WTC11 (cell line): Measurements from ENCODE around the gene SPTLC1. TPM values are rescaled to one million over a fixed set of nuclear protein-coding genes. Genes with fewer than 3 reads are reported as not detected.

Source experiments
- ATAC-seq: fragments of 200-7000 bp; cut with Tn5 transposase; 2 replicates; pipeline ENCODE4 v1.10.0; 2021; ENCODE audit warnings: mild to moderate bottlenecking, moderate library complexity
- CTCF ChIA-PET: fragments of 300-600 bp; sonication (Branson Sonifier 250); formaldehyde crosslinking; loops from one replicate; lab custom pipeline; 2021; ENCODE audit warnings: antibody characterized with exemption; lab: Charles Lee
- POLR2A ChIA-PET: fragments of 350-600 bp; sonication (Branson Sonifier 250); formaldehyde crosslinking; loops from one replicate; lab custom pipeline; 2021; ENCODE audit warnings: antibody characterized with exemption; lab: Charles Lee
- DNase-seq: peaks from one replicate; pipeline ENCODE4 v3.0.0; 2021; ENCODE audit warnings: low spot score
- H3K27ac Mint-ChIP-seq: 2 replicates; pipeline ENCODE4 v1.8.0; 2021; ENCODE audit warnings: mixed read lengths
- H3K27me3 Mint-ChIP-seq: 2 replicates; pipeline ENCODE4 v1.8.0; 2021; ENCODE audit warnings: low read depth, mild to moderate bottlenecking, moderate library complexity, mixed read lengths
- H3K36me3 Mint-ChIP-seq: 2 replicates; pipeline ENCODE4 v1.8.0; 2021; ENCODE audit warnings: mixed read lengths
- H3K4me1 Mint-ChIP-seq: 2 replicates; pipeline ENCODE4 v1.8.0; 2022; ENCODE audit warnings: mixed read lengths
- H3K4me3 Mint-ChIP-seq: 2 replicates; pipeline ENCODE4 v1.8.0; 2021; ENCODE audit warnings: mild to moderate bottlenecking, moderate library complexity, mixed read lengths
- H3K9me3 Mint-ChIP-seq: 2 replicates; pipeline ENCODE4 v1.8.0; 2021; ENCODE audit warnings: mixed read lengths
- ESRRA ChIP-seq: sonication (generic); formaldehyde crosslinking; IDR thresholded peaks from 2 replicates; pipeline ENCODE4 v1.8.1; 2022; ENCODE audit warnings: mild to moderate bottlenecking, missing genetic modification reagents, borderline replicate concordance
- NFYB ChIP-seq: sonication (generic); formaldehyde crosslinking; conservative IDR thresholded peaks from 2 replicates; pipeline ENCODE4 v1.8.0; 2022; ENCODE audit warnings: low read depth, missing genetic modification reagents
- SOX15 ChIP-seq: fragments of 250-450 bp; sonication (Bioruptor Pico); IDR thresholded peaks from 2 replicates; pipeline ENCODE4 v1.9.0; 2021; ENCODE audit warnings: mild to moderate bottlenecking
- ZBTB21 ChIP-seq: sonication (generic); formaldehyde crosslinking; IDR thresholded peaks from 2 replicates; pipeline ENCODE4 v1.8.1; 2023; ENCODE audit warnings: mild to moderate bottlenecking, missing genetic modification reagents, borderline replicate concordance
- ZNF396 ChIP-seq: fragments of 250-450 bp; sonication (Bioruptor Pico); IDR thresholded peaks from 2 replicates; pipeline ENCODE4 v1.8.0; 2021; ENCODE audit warnings: mild to moderate bottlenecking, moderate library complexity, borderline replicate concordance
- ZNF416 ChIP-seq: fragments of 250-450 bp; sonication (Bioruptor Pico); IDR thresholded peaks from 2 replicates; pipeline ENCODE4 v1.9.0; 2021; ENCODE audit warnings: mild to moderate bottlenecking, inconsistent platforms
- ZNF671 ChIP-seq: fragments of 250-450 bp; sonication (Bioruptor Pico); IDR thresholded peaks from 2 replicates; pipeline ENCODE4 v1.8.0; 2021; ENCODE audit warnings: mild to moderate bottlenecking
- total RNA-seq: library from RNA; stranded (reverse); gene quantifications from 3 replicates; pipeline ENCODE4 v1.2.3, GENCODE V29; 2021
- TF ChIP-seq, protein P1 (sequence below): sonication (generic); formaldehyde crosslinking; IDR thresholded peaks from 2 replicates; pipeline ENCODE4 v1.8.0; 2022; ENCODE audit warnings: mild to moderate bottlenecking, missing genetic modification reagents
- TF ChIP-seq, protein P2 (sequence below): sonication (generic); formaldehyde crosslinking; IDR thresholded peaks from 2 replicates; pipeline ENCODE4 v1.8.0; 2023; ENCODE audit warnings: missing genetic modification reagents
- TF ChIP-seq, protein P3 (sequence below): fragments of 250-450 bp; sonication (Bioruptor Pico); IDR thresholded peaks from 2 replicates; pipeline ENCODE4 v1.9.0; 2021; ENCODE audit warnings: mild to moderate bottlenecking, borderline replicate concordance
- TF ChIP-seq, protein P4 (sequence below): sonication (generic); formaldehyde crosslinking; IDR thresholded peaks from 2 replicates; pipeline ENCODE4 v1.8.1; 2022; ENCODE audit warnings: mild to moderate bottlenecking, missing genetic modification reagents, moderate library complexity, borderline replicate concordance
- TF ChIP-seq, protein P5 (sequence below): sonication (generic); formaldehyde crosslinking; IDR thresholded peaks from 2 replicates; pipeline ENCODE4 v1.8.1; 2023; ENCODE audit warnings: mild to moderate bottlenecking, missing genetic modification reagents
- TF ChIP-seq, protein P6 (sequence below): sonication (generic); formaldehyde crosslinking; IDR thresholded peaks from 2 replicates; pipeline ENCODE4 v1.8.0; 2023; ENCODE audit warnings: mild to moderate bottlenecking, missing genetic modification reagents
- TF ChIP-seq, protein P7 (sequence below): sonication (generic); formaldehyde crosslinking; IDR thresholded peaks from 2 replicates; pipeline ENCODE4 v1.8.1; 2023; ENCODE audit warnings: mild to moderate bottlenecking, missing genetic modification reagents
- TF ChIP-seq, protein P8 (sequence below): fragments of 250-450 bp; sonication (Bioruptor Pico); IDR thresholded peaks from 2 replicates; pipeline ENCODE4 v2.1.2; 2022; ENCODE audit warnings: mild to moderate bottlenecking, moderate library complexity

The SPTLC1 gene
- total RNA-seq, 1 experiment from 2014 or later: 81.2 TPM

DNA sequence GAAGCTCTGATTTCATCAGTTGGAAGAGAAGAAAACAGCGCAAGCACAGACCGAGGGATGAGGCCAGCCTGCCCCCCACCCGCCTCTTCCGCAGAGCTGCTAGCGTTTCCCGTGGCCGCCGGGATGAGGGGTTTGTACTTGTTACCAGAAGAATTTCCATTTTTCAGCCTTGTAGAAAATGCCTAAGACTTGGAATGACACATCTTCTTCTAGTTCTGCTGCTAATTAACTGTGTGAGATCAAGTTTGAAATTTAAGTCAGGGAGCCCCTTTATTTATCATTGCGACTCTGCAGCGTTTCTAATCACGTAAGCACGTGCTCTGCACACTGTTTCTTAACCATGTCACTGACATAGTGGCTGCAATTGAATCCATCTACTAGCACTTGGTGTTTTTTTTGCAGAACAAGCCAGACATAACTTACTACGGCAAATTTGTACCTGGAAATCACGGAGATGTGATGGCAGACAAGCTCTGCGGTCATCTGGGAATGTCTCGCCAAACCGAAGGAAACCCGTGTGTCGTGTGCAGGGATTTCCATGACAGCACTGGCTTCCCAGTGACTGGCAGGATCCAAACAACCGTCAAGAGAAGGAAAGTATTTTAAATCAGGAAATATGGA lies 123.4 kb downstream of the SPTLC1 start (continued):
- TF ChIP-seq, protein P1, sequence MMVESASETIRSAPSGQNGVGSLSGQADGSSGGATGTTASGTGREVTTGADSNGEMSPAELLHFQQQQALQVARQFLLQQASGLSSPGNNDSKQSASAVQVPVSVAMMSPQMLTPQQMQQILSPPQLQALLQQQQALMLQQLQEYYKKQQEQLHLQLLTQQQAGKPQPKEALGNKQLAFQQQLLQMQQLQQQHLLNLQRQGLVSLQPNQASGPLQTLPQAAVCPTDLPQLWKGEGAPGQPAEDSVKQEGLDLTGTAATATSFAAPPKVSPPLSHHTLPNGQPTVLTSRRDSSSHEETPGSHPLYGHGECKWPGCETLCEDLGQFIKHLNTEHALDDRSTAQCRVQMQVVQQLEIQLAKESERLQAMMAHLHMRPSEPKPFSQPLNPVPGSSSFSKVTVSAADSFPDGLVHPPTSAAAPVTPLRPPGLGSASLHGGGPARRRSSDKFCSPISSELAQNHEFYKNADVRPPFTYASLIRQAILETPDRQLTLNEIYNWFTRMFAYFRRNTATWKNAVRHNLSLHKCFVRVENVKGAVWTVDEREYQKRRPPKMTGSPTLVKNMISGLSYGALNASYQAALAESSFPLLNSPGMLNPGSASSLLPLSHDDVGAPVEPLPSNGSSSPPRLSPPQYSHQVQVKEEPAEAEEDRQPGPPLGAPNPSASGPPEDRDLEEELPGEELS (CRISPR knock-in tag): no peak

DNA sequence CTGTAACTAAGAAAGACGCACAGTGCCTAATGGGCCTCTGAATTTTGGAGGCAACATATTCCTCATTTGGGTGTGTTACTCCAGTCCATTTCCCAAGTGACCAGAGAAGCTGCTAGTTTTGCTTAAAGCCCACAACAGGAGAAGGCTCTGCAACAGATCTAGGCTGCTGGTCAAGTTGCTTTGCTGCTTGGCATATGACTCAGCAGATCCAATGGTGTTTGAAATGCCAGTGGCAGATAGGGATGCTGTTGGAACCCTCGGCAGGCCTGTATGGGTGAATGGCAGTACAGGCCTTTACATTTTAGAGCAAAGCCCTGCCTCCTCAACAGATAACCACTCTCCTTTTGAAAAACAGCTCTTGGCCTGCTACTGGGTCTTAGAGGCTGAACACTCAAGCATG lies 129.0 kb downstream of the SPTLC1 start:
- no peak overlapping the region for H3K27ac Mint-ChIP-seq
- no peaks in the 10 kb centered on the region for H3K4me1 Mint-ChIP-seq
- ATAC-seq: no peak
- CTCF ChIA-PET: interaction anchor here (0.9 kb wide), 1 partner anchor 24 kb away, joined by 3 read pairs; no protein-coding TSS in a partner anchor
- TF ChIP-seq ZBTB21 (CRISPR knock-in tag) (no peak), NFYB (CRISPR knock-in tag) (no peak), ZNF416 (no peak), ESRRA (CRISPR knock-in tag) (no peak), ZNF671 (CRISPR knock-in tag) (no peak)
- TF ChIP-seq, protein P2, sequence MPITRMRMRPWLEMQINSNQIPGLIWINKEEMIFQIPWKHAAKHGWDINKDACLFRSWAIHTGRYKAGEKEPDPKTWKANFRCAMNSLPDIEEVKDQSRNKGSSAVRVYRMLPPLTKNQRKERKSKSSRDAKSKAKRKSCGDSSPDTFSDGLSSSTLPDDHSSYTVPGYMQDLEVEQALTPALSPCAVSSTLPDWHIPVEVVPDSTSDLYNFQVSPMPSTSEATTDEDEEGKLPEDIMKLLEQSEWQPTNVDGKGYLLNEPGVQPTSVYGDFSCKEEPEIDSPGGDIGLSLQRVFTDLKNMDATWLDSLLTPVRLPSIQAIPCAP (CRISPR knock-in tag): no peak
- TF ChIP-seq, protein P3, sequence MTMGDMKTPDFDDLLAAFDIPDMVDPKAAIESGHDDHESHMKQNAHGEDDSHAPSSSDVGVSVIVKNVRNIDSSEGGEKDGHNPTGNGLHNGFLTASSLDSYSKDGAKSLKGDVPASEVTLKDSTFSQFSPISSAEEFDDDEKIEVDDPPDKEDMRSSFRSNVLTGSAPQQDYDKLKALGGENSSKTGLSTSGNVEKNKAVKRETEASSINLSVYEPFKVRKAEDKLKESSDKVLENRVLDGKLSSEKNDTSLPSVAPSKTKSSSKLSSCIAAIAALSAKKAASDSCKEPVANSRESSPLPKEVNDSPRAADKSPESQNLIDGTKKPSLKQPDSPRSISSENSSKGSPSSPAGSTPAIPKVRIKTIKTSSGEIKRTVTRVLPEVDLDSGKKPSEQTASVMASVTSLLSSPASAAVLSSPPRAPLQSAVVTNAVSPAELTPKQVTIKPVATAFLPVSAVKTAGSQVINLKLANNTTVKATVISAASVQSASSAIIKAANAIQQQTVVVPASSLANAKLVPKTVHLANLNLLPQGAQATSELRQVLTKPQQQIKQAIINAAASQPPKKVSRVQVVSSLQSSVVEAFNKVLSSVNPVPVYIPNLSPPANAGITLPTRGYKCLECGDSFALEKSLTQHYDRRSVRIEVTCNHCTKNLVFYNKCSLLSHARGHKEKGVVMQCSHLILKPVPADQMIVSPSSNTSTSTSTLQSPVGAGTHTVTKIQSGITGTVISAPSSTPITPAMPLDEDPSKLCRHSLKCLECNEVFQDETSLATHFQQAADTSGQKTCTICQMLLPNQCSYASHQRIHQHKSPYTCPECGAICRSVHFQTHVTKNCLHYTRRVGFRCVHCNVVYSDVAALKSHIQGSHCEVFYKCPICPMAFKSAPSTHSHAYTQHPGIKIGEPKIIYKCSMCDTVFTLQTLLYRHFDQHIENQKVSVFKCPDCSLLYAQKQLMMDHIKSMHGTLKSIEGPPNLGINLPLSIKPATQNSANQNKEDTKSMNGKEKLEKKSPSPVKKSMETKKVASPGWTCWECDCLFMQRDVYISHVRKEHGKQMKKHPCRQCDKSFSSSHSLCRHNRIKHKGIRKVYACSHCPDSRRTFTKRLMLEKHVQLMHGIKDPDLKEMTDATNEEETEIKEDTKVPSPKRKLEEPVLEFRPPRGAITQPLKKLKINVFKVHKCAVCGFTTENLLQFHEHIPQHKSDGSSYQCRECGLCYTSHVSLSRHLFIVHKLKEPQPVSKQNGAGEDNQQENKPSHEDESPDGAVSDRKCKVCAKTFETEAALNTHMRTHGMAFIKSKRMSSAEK (CRISPR knock-in tag): no peak
- TF ChIP-seq, protein P4, sequence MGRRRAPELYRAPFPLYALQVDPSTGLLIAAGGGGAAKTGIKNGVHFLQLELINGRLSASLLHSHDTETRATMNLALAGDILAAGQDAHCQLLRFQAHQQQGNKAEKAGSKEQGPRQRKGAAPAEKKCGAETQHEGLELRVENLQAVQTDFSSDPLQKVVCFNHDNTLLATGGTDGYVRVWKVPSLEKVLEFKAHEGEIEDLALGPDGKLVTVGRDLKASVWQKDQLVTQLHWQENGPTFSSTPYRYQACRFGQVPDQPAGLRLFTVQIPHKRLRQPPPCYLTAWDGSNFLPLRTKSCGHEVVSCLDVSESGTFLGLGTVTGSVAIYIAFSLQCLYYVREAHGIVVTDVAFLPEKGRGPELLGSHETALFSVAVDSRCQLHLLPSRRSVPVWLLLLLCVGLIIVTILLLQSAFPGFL (CRISPR knock-in tag): no peak
- TF ChIP-seq, protein P5, sequence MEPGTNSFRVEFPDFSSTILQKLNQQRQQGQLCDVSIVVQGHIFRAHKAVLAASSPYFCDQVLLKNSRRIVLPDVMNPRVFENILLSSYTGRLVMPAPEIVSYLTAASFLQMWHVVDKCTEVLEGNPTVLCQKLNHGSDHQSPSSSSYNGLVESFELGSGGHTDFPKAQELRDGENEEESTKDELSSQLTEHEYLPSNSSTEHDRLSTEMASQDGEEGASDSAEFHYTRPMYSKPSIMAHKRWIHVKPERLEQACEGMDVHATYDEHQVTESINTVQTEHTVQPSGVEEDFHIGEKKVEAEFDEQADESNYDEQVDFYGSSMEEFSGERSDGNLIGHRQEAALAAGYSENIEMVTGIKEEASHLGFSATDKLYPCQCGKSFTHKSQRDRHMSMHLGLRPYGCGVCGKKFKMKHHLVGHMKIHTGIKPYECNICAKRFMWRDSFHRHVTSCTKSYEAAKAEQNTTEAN (CRISPR knock-in tag): no peak
- TF ChIP-seq, all 79 proteins: peak for 0
- DNase-seq: no peak
- Mint-ChIP-seq H3K9me3 (peaks cover 23% of the 10 kb centered on the region), H3K27me3 (peaks cover 4% of the 10 kb centered on the region; the same call in 1 of the 2 replicates), H3K36me3 (peaks cover 6% of the 10 kb centered on the region), H3K4me3 (no peak overlapping the region)
- POLR2A ChIA-PET: no interaction called here

DNA sequence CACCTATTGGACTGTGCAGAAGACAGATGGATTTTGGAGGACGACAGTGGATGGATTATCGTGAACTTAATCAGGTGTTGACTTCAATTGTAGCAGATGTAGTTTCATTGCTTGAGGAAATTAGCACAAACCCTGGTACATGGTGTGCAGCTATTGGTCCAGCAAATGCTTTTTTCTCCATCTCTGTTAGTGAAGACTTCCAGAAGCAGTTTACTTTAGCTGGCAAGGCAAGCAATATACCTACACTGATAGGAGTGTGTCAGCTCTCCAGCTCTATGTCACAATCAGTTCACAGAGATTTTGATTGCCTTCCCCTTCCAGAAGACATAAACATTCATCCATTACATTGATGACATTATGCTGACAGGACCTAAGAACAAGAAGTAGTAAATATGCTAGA lies 129.5 kb downstream of the SPTLC1 start:
- peaks cover 4% of the 10 kb centered on the region; the same call in 1 of the 2 replicates for H3K27me3 Mint-ChIP-seq
- H3K4me1 Mint-ChIP-seq: no peaks in the 10 kb centered on the region
- CTCF ChIA-PET: interaction anchor here (0.9 kb wide), 1 partner anchor 25 kb away, joined by 3 read pairs; no protein-coding TSS in a partner anchor
- DNase-seq: no peak
- POLR2A ChIA-PET: no interaction called here
- H3K4me3 Mint-ChIP-seq: no peak overlapping the region
- H3K27ac Mint-ChIP-seq: no peak overlapping the region
- H3K9me3 Mint-ChIP-seq: peaks cover 28% of the 10 kb centered on the region
- no peak for ATAC-seq
- peaks cover 12% of the 10 kb centered on the region for H3K36me3 Mint-ChIP-seq
- TF ChIP-seq, protein P6, sequence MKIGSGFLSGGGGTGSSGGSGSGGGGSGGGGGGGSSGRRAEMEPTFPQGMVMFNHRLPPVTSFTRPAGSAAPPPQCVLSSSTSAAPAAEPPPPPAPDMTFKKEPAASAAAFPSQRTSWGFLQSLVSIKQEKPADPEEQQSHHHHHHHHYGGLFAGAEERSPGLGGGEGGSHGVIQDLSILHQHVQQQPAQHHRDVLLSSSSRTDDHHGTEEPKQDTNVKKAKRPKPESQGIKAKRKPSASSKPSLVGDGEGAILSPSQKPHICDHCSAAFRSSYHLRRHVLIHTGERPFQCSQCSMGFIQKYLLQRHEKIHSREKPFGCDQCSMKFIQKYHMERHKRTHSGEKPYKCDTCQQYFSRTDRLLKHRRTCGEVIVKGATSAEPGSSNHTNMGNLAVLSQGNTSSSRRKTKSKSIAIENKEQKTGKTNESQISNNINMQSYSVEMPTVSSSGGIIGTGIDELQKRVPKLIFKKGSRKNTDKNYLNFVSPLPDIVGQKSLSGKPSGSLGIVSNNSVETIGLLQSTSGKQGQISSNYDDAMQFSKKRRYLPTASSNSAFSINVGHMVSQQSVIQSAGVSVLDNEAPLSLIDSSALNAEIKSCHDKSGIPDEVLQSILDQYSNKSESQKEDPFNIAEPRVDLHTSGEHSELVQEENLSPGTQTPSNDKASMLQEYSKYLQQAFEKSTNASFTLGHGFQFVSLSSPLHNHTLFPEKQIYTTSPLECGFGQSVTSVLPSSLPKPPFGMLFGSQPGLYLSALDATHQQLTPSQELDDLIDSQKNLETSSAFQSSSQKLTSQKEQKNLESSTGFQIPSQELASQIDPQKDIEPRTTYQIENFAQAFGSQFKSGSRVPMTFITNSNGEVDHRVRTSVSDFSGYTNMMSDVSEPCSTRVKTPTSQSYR (CRISPR knock-in tag): no peak
- TF ChIP-seq, protein P7, sequence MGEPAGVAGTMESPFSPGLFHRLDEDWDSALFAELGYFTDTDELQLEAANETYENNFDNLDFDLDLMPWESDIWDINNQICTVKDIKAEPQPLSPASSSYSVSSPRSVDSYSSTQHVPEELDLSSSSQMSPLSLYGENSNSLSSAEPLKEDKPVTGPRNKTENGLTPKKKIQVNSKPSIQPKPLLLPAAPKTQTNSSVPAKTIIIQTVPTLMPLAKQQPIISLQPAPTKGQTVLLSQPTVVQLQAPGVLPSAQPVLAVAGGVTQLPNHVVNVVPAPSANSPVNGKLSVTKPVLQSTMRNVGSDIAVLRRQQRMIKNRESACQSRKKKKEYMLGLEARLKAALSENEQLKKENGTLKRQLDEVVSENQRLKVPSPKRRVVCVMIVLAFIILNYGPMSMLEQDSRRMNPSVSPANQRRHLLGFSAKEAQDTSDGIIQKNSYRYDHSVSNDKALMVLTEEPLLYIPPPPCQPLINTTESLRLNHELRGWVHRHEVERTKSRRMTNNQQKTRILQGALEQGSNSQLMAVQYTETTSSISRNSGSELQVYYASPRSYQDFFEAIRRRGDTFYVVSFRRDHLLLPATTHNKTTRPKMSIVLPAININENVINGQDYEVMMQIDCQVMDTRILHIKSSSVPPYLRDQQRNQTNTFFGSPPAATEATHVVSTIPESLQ (CRISPR knock-in tag): no peak
- TF ChIP-seq ZNF396 (CRISPR knock-in tag) (no peak), NFYB (CRISPR knock-in tag) (no peak), SOX15 (no peak)
- TF ChIP-seq, protein P8, sequence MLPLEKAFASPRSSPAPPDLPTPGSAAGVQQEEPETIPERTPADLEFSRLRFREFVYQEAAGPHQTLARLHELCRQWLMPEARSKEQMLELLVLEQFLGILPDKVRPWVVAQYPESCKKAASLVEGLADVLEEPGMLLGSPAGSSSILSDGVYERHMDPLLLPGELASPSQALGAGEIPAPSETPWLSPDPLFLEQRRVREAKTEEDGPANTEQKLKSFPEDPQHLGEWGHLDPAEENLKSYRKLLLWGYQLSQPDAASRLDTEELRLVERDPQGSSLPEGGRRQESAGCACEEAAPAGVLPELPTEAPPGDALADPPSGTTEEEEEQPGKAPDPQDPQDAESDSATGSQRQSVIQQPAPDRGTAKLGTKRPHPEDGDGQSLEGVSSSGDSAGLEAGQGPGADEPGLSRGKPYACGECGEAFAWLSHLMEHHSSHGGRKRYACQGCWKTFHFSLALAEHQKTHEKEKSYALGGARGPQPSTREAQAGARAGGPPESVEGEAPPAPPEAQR (CRISPR knock-in tag): no peak
